Type B pancreatic cell (in vitro differentiated cells): Measurements from ENCODE around the gene TIMM17B. TPM values are rescaled to one million over a fixed set of nuclear protein-coding genes. Genes with fewer than 3 reads are reported as not detected.

Experiments used
- DNase-seq: peaks from one replicate; pipeline ENCODE4 v3.0.0; 2021; ENCODE audit warnings: mixed read lengths; ENCODE audit not compliant: unreplicated experiment; ENCODE audit errors: extremely low spot score
- H3K27ac Mint-ChIP-seq: 2 replicates; pipeline ENCODE4 v1.8.0; 2021; ENCODE audit warnings: mild to moderate bottlenecking, mixed read lengths
- H3K27me3 Mint-ChIP-seq: 2 replicates; pipeline ENCODE4 v1.8.0; 2021; ENCODE audit warnings: mixed read lengths
- H3K36me3 Mint-ChIP-seq: 2 replicates; pipeline ENCODE4 v1.8.0; 2021; ENCODE audit warnings: mixed read lengths
- H3K4me1 Mint-ChIP-seq: one replicate; pipeline ENCODE4 v1.8.0; 2021; ENCODE audit warnings: mixed read lengths; ENCODE audit not compliant: unreplicated experiment
- H3K4me3 Mint-ChIP-seq: 2 replicates; pipeline ENCODE4 v1.8.0; 2021; ENCODE audit warnings: mild to moderate bottlenecking, mixed read lengths
- H3K9me3 Mint-ChIP-seq: 2 replicates; pipeline ENCODE4 v1.8.0; 2021; ENCODE audit warnings: mixed read lengths
- total RNA-seq: library from RNA; stranded (reverse); gene quantifications from 2 replicates; pipeline ENCODE4 v1.2.1, GENCODE V29; 2021; ENCODE audit warnings: low replicate concordance
- TF ChIP-seq, protein P1 (sequence below): fragments of 200-600 bp; sonication (generic); conservative IDR thresholded peaks from 2 replicates; pipeline ENCODE4 v1.5.0; 2021; ENCODE audit warnings: antibody characterized with exemption, mild to moderate bottlenecking

The TIMM17B gene
- total RNA-seq, 1 donor from 2014 or later = 77.4 TPM

DNA sequence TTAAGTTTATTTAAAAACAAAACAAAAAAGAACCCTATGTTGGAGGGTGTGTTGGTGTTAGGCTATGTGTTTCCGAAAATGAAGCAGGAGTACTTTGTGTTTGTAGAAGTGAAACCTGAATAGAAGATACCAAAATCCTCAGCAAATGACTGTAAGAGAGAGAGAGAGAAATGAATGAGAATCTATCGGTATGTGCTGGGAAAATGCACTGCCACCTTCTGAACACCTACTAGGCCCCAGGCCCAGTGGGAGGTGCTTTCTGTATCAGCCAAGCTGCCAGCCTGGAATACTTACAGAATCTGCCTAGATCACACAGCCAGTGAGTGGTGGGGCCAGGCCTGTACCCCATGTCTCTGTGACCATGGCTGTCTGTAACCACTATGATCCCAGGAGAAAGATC, 36.2 kb upstream of the TIMM17B start:
- DNase-seq = no peak
- H3K36me3 Mint-ChIP-seq = peaks cover 17% of the 10 kb centered on the region
- no peaks in the 10 kb centered on the region for H3K4me1 Mint-ChIP-seq
- peaks cover 4% of the 10 kb centered on the region for H3K9me3 Mint-ChIP-seq
- H3K4me3 Mint-ChIP-seq = no peak overlapping the region
- no peaks in the 10 kb centered on the region for H3K27me3 Mint-ChIP-seq
- H3K27ac Mint-ChIP-seq = no peak overlapping the region
- TF ChIP-seq, protein P1, sequence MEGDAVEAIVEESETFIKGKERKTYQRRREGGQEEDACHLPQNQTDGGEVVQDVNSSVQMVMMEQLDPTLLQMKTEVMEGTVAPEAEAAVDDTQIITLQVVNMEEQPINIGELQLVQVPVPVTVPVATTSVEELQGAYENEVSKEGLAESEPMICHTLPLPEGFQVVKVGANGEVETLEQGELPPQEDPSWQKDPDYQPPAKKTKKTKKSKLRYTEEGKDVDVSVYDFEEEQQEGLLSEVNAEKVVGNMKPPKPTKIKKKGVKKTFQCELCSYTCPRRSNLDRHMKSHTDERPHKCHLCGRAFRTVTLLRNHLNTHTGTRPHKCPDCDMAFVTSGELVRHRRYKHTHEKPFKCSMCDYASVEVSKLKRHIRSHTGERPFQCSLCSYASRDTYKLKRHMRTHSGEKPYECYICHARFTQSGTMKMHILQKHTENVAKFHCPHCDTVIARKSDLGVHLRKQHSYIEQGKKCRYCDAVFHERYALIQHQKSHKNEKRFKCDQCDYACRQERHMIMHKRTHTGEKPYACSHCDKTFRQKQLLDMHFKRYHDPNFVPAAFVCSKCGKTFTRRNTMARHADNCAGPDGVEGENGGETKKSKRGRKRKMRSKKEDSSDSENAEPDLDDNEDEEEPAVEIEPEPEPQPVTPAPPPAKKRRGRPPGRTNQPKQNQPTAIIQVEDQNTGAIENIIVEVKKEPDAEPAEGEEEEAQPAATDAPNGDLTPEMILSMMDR = no peak

DNA sequence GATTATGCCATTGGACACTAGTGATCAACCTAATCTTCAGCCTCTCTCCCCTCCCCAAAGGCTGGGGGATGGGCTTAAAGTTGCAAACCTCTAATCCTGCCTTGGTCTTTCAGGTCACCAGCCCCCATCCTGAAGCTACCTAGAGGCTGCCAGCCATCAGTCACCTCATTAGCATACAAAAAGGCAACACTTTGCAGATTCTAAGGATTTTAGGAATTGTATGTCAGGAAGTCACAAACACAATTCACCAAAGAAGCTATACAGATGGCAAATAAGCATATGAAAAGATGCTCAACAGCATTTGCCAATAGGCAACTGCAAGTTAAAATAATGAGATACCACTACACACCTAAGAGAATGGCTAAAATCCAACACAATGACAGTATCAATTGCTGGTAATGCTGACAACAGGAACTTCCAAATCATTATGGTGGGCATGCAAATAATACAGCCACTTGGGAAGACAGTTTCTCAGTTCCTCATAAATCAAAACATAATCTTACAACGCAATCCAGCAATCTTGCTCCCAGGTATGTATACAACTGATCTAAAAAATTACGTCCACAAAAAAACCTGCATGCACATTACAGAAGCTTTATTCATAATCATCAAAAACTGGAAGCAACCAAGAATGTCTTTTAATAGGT, 30.3 kb upstream of the TIMM17B start:
- Mint-ChIP-seq H3K27me3 (no peaks in the 10 kb centered on the region), H3K4me3 (no peak overlapping the region), H3K36me3 (peaks cover 13% of the 10 kb centered on the region), H3K27ac (no peak overlapping the region), H3K4me1 (no peaks in the 10 kb centered on the region), H3K9me3 (peaks cover 2% of the 10 kb centered on the region)
- DNase-seq = no peak
- TF ChIP-seq, protein P1 = no peak

DNA sequence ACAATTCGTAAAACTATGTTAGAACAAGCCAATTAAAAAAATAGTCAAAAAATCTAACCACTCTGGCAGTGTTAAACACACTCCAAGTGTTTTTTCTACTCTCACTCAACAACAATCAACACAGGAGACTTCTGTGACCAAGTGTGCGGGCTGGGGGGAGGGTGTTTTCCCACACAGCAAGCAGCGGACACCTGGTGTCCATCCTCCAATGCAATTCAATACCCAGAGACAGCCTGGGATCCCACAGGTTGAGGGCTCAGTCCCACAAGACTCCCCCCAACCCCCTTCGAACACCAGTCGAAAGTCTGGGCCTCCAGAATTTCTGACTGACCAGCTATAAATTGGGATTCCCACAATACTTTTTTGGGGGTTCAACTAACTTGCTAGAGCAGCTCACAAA, 29.6 kb upstream of the TIMM17B start:
- no peak for DNase-seq
- no peak overlapping the region for H3K27ac Mint-ChIP-seq
- TF ChIP-seq, protein P1 = no peak
- no peaks in the 10 kb centered on the region for H3K9me3 Mint-ChIP-seq
- no peaks in the 10 kb centered on the region for H3K4me1 Mint-ChIP-seq
- H3K36me3 Mint-ChIP-seq = peaks cover 11% of the 10 kb centered on the region
- no peak overlapping the region for H3K4me3 Mint-ChIP-seq
- no peaks in the 10 kb centered on the region for H3K27me3 Mint-ChIP-seq

DNA sequence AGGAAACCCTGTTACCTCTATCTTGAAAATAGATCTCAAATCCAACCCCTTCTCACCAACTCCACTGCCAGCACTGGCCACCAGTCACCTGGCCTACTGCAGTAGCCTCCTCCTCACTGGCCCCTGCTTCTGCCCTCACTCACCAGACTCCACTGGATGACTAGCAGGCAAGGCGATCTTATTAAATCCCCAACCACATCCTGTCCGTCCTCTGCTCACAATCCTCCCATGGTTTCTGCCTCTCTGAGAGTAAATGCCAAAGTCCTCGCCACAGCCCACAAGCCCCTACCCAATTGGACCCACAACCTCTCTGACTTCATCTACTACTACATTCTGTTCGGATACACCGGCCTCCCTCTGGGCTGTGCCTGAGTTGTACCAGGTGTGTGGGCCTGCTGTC, 26.7 kb upstream of the TIMM17B start:
- Mint-ChIP-seq H3K27me3 (no peaks in the 10 kb centered on the region), H3K4me1 (peaks cover 12% of the 10 kb centered on the region), H3K4me3 (no peak overlapping the region), H3K9me3 (no peaks in the 10 kb centered on the region), H3K27ac (no peak overlapping the region), H3K36me3 (peaks cover 7% of the 10 kb centered on the region)
- no peak for DNase-seq
- TF ChIP-seq, protein P1 = no peak

DNA sequence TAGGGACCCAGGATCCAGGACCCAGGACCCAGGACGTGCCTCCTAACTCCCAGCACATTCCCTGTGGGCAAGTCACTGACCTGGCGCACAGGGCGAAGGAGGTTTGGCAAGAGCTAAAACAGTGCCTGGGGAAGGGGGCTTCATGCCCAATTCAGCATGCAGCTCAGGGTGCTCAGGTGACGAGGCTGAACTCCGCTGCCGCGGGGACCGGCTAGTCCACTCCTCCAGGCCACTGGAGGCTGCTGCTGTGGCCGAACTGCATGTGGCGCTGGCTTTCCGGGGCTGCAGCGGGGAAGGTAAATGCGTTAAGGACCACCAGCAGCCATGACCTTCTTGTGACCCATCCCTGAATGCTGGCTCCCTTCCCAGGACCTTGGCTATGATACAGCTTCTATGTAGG, 26.2 kb upstream of the TIMM17B start:
- H3K27ac Mint-ChIP-seq = no peak overlapping the region
- H3K27me3 Mint-ChIP-seq = no peaks in the 10 kb centered on the region
- no peaks in the 10 kb centered on the region for H3K9me3 Mint-ChIP-seq
- TF ChIP-seq, protein P1 = no peak
- DNase-seq = no peak
- H3K36me3 Mint-ChIP-seq = peaks cover 7% of the 10 kb centered on the region
- H3K4me1 Mint-ChIP-seq = peaks cover 12% of the 10 kb centered on the region
- H3K4me3 Mint-ChIP-seq = no peak overlapping the region

DNA sequence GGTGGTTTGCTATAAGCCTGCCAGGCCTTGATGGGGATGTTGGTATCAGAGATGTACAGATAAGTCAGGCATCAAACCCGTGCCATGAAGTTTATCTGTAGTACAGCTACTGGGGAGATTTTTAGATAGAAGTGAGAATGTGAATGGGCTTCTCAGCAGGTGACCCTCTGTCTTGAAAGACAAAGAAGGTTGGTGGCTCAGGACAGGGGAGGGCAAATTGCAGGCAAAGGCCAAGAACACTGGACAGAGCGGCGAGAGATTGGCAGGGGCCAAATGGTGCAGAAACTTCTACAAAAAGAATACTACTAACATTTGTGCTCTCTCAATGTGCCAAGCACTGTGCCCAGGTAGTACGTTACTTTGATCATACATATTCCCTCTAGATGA, 23.1 kb upstream of the TIMM17B start:
- Mint-ChIP-seq H3K27me3 (no peaks in the 10 kb centered on the region), H3K9me3 (no peaks in the 10 kb centered on the region), H3K27ac (no peak overlapping the region), H3K4me1 (peaks cover 17% of the 10 kb centered on the region), H3K4me3 (no peak overlapping the region), H3K36me3 (peaks cover 7% of the 10 kb centered on the region)
- DNase-seq = no peak
- TF ChIP-seq, protein P1 = no peak
